Transverse colon (tissue), 4 donors: ENCODE measurements around the gene STRA6. TPM values are rescaled to one million over a fixed set of nuclear protein-coding genes. Genes with fewer than 3 reads are reported as not detected.

Experiments
- DNase-seq: peaks from one replicate; pipeline ENCODE4 v3.0.0-alpha.2; 2019
- H3K27ac ChIP-seq, 4 donors: fragments of 200-600 bp; sonication (generic); 2 replicates each; pipeline ENCODE4 v1.5.1; 2016 to 2018; ENCODE audit warnings: inconsistent platforms in 4 of 4
- H3K27me3 ChIP-seq: fragments of 200-600 bp; sonication (generic); 2 replicates; pipeline ENCODE4 v1.5.1; 2017; ENCODE audit warnings: inconsistent platforms
- H3K36me3 ChIP-seq, 4 donors: fragments of 200-600 bp; sonication (generic); 2 replicates each; pipeline ENCODE4 v1.5.1; 2017 to 2019; ENCODE audit warnings: inconsistent platforms in 4 of 4
- H3K4me1 ChIP-seq, 4 donors: fragments of 200-600 bp; sonication (generic); 2 replicates each; pipeline ENCODE4 v1.5.1; 2017 to 2020; ENCODE audit warnings: inconsistent platforms in 4 of 4
- H3K4me3 ChIP-seq, 4 donors: fragments of 200-600 bp; sonication (generic); 1 replicate in 1 of 4; 2 replicates in 3 of 4; pipeline versions ENCODE4 v1.5.1 to v1.6.1; 2017 to 2019; ENCODE audit warnings: inconsistent platforms in 4 of 4
- H3K9me3 ChIP-seq, 2 donors: fragments of 200-600 bp; sonication (generic); 2 replicates each; pipeline ENCODE4 v1.5.1; 2017 to 2019; ENCODE audit warnings: inconsistent platforms in 2 of 2
- EP300 ChIP-seq: sonication (generic); formaldehyde crosslinking; IDR thresholded peaks from one replicate; pipeline ENCODE4 v1.6.1; 2017; ENCODE audit warnings: antibody characterized with exemption, low read depth
- POLR2A ChIP-seq: fragments of 450-650 bp; IDR thresholded peaks from one replicate; pipeline ENCODE4 v1.6.1; 2016; ENCODE audit warnings: antibody characterized with exemption, mild to moderate bottlenecking, moderate library complexity
- POLR2AphosphoS5 ChIP-seq, 3 donors: sonication (generic); formaldehyde crosslinking; IDR thresholded peaks; one replicate each; pipeline ENCODE4 v1.6.1; 2016; ENCODE audit warnings: antibody characterized with exemption in 3 of 3
- WGBS, 2 donors: methylation state at CpG; one replicate each; pipeline ENCODE4 v1.1.5; 2018; ENCODE audit warnings: low coverage in 1 of 2; 5-methylcytosine and 5-hydroxymethylcytosine counted together
- in situ Hi-C, 4 donors: fragments of 200-750 bp; cut with MboI; loops; one replicate each; pipeline versions ENCODE4 v1.15.0 to v1.15.1; 2017; ENCODE audit warnings: low sequenced_read_pairs in 3 of 4, low pct_ligation_motif_present in 1 of 4, low pct_unique_long_range_greater_than_20kb in 1 of 4
- intact Hi-C: fragments of 100-400 bp; cut with DNase I; formaldehyde crosslinking; loops from one replicate; pipeline ENCODE4 v1.15.1; 2023; ENCODE audit warnings: low total_unique reads
- total RNA-seq, 4 donors: library from RNA; depleted of rRNA; stranded (reverse); fragments of >200 nt; gene quantifications; one replicate each; pipeline ENCODE4 v1.1.0, GENCODE V29; 2016
- TF ChIP-seq, protein P1 (sequence below), 5 experiments: fragments of 200-600 bp in 3 of 5; fragments of 450-650 bp in 2 of 5; sonication (generic) in 3 of 5; IDR thresholded peaks; 1 replicate in 2 of 5; 2 replicates in 3 of 5; pipeline ENCODE4 v1.5.1; 2016 to 2017; ENCODE audit warnings: antibody characterized with exemption in 5 of 5, inconsistent platforms in 3 of 5, mild to moderate bottlenecking in 2 of 5, moderate library complexity in 1 of 5

Gene STRA6
- total RNA-seq, 4 donors from 2014 or later: not detected

- no peak for DNase-seq
- Histone ChIP-seq H3K27ac (no peak overlapping the region), H3K27me3 (no peaks in the 10 kb centered on the region), H3K9me3 (no peaks in the 10 kb centered on the region), H3K4me1 (no peaks in the 10 kb centered on the region), H3K4me3 (no peak overlapping the region), H3K36me3 (no peaks in the 10 kb centered on the region)
- TF ChIP-seq POLR2AphosphoS5 (IDR thresholded peaks at IDR 0.05): no peak
- TF ChIP-seq POLR2A: no peak
- TF ChIP-seq, protein P1, sequence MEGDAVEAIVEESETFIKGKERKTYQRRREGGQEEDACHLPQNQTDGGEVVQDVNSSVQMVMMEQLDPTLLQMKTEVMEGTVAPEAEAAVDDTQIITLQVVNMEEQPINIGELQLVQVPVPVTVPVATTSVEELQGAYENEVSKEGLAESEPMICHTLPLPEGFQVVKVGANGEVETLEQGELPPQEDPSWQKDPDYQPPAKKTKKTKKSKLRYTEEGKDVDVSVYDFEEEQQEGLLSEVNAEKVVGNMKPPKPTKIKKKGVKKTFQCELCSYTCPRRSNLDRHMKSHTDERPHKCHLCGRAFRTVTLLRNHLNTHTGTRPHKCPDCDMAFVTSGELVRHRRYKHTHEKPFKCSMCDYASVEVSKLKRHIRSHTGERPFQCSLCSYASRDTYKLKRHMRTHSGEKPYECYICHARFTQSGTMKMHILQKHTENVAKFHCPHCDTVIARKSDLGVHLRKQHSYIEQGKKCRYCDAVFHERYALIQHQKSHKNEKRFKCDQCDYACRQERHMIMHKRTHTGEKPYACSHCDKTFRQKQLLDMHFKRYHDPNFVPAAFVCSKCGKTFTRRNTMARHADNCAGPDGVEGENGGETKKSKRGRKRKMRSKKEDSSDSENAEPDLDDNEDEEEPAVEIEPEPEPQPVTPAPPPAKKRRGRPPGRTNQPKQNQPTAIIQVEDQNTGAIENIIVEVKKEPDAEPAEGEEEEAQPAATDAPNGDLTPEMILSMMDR (IDR thresholded peaks at IDR 0.05): no peak
- no peak for TF ChIP-seq EP300
- in situ Hi-C loops (no loop called here), intact Hi-C loops (no loop called here)
- 74 to 93% methylated on average over 3 to 6 of the region's 6 CpGs for WGBS, 2 donors
These were observed 5.9 kb upstream of the STRA6 start for GRCh38 chr15:74208496-74208895.

GRCh38 chr15:74207652-74208440 is 5.3 kb upstream of the STRA6 start:
- H3K4me1 ChIP-seq: no peaks in the 10 kb centered on the region
- no peaks in the 10 kb centered on the region for H3K36me3 ChIP-seq
- no peak overlapping the region for H3K27ac ChIP-seq
- intact Hi-C loops: no loop called here
- in situ Hi-C loops: no loop called here
- H3K9me3 ChIP-seq: no peaks in the 10 kb centered on the region
- TF ChIP-seq POLR2AphosphoS5 (IDR thresholded peaks at IDR 0.05): no peak
- no peaks in the 10 kb centered on the region for H3K27me3 ChIP-seq
- no peak overlapping the region for H3K4me3 ChIP-seq
- 64 to 78% methylated on average over 4 to 16 of the region's 16 CpGs for WGBS, 2 donors
- DNase-seq: no peak

GRCh38 chr15:74206801-74207281 is 4.3 kb upstream of the STRA6 start:
- Histone ChIP-seq H3K4me3 (no peak overlapping the region), H3K4me1 (no peaks in the 10 kb centered on the region), H3K36me3 (no peaks in the 10 kb centered on the region), H3K9me3 (no peaks in the 10 kb centered on the region), H3K27ac (no peak overlapping the region), H3K27me3 (no peaks in the 10 kb centered on the region)
- TF ChIP-seq POLR2A: no peak
- no peak for TF ChIP-seq EP300
- TF ChIP-seq, protein P1 (IDR thresholded peaks at IDR 0.05): no peak
- TF ChIP-seq POLR2AphosphoS5 (IDR thresholded peaks at IDR 0.05): no peak
- in situ Hi-C loops: no loop called here
- no peak for DNase-seq
- intact Hi-C loops: no loop called here
- 67% methylated on average over 6 of the region's 6 CpGs; no CpG with 5 or more reads in 1 of the 2 donors for WGBS, 2 donors

GRCh38 chr15:74205582-74205947 is 3.0 kb upstream of the STRA6 start:
- TF ChIP-seq, protein P1 (IDR thresholded peaks at IDR 0.05): no peak
- TF ChIP-seq EP300: no peak
- no peak for TF ChIP-seq POLR2A
- TF ChIP-seq POLR2AphosphoS5 (IDR thresholded peaks at IDR 0.05): no peak
- H3K36me3 ChIP-seq: no peaks in the 10 kb centered on the region
- no peak overlapping the region for H3K27ac ChIP-seq
- no peak overlapping the region for H3K4me3 ChIP-seq
- peaks cover 0 to 2% (median 0%) of the 10 kb centered on the region in 4 donors for H3K4me1 ChIP-seq
- H3K9me3 ChIP-seq: no peaks in the 10 kb centered on the region
- H3K27me3 ChIP-seq: no peaks in the 10 kb centered on the region
- intact Hi-C loops: no loop called here
- no peak for DNase-seq
- in situ Hi-C loops: no loop called here
- 94% methylated on average over 3 of the region's 4 CpGs; no CpG with 5 or more reads in 1 of the 2 donors for WGBS, 2 donors
